NB4 (cell line): ENCODE results near the gene POU6F2.

Experiments
- DNase-seq: peaks from one replicate; pipeline ENCODE4 v3.0.0; 2010; ENCODE audit warnings: low read depth
- H3K4me3 ChIP-seq: one replicate; pipeline ENCODE4 v1.5.1; 2011; ENCODE audit warnings: mild to moderate bottlenecking, low read depth, low read length, moderate library complexity
- CTCF ChIP-seq: IDR thresholded peaks from one replicate; pipeline ENCODE4 v1.5.1; 2012; ENCODE audit warnings: low read depth, low read length
- MAX ChIP-seq: IDR thresholded peaks from 2 replicates; pipeline ENCODE4 v1.6.1; 2011; ENCODE audit warnings: low read depth, low read length
- MYC ChIP-seq: IDR thresholded peaks from 2 replicates; pipeline ENCODE4 v1.6.1; 2011; ENCODE audit warnings: low read depth, low read length
- POLR2A ChIP-seq: IDR thresholded peaks from 2 replicates; pipeline ENCODE4 v1.6.1; 2011; ENCODE audit warnings: mild to moderate bottlenecking; ENCODE audit not compliant: insufficient read length; ENCODE audit errors: extremely low read depth

Gene POU6F2

GRCh38 chr7:39133088-39133487 lies 155.4 kb downstream of the POU6F2 start:
- no peak for DNase-seq
- TF ChIP-seq MAX, result no peak
- TF ChIP-seq CTCF, result no peak
- TF ChIP-seq POLR2A, result no peak
- TF ChIP-seq MYC, result no peak

GRCh38 chr7:39137480-39137879 lies 159.8 kb downstream of the POU6F2 start:
- H3K4me3 ChIP-seq, result no peak overlapping the region
- no peak for DNase-seq
- TF ChIP-seq POLR2A (no peak), MYC (no peak), CTCF (no peak), MAX (no peak)

More at GRCh38 chr7:39133088-39133487, 155.4 kb downstream of the POU6F2 start:
- H3K4me3 ChIP-seq, result no peak overlapping the region

GRCh38 chr7:39142750-39143149 lies 165.0 kb downstream of the POU6F2 start:
- TF ChIP-seq MYC (no peak), POLR2A (no peak), MAX (no peak), CTCF (no peak)
- DNase-seq, result no peak

GRCh38 chr7:39144420-39144819 lies 166.7 kb downstream of the POU6F2 start:
- no peak overlapping the region for H3K4me3 ChIP-seq
- DNase-seq, result no peak
- TF ChIP-seq POLR2A (no peak), MAX (no peak), MYC (no peak), CTCF (no peak)

More at GRCh38 chr7:39142750-39143149, 165.0 kb downstream of the POU6F2 start:
- no peak overlapping the region for H3K4me3 ChIP-seq

GRCh38 chr7:39145283-39145682 lies 167.6 kb downstream of the POU6F2 start:
- TF ChIP-seq CTCF (no peak), POLR2A (no peak), MYC (no peak), MAX (no peak)
- DNase-seq, result no peak
- H3K4me3 ChIP-seq, result no peak overlapping the region

- H3K4me3 ChIP-seq, result no peak overlapping the region
- DNase-seq, result no peak
- TF ChIP-seq POLR2A, result no peak
- no peak for TF ChIP-seq MAX
- no peak for TF ChIP-seq MYC
- no peak for TF ChIP-seq CTCF
Measured at GRCh38 chr7:39145935-39146334, 168.2 kb downstream of the POU6F2 start.
